Activated T-cell treated with anti-CD3 and anti-CD28 coated beads, Interleukin-2, amount 50 U/mL, for 72 hours (primary cell): ENCODE data around the gene PARP12. TPM values are rescaled to one million over a fixed set of nuclear protein-coding genes. Genes with fewer than 3 reads are reported as not detected.

Source experiments
- ATAC-seq, 2 donors: fragments of 150-1000 bp; cut with Tn5 transposase; replicated peaks in 1 of 2; 2 replicates each; pipeline ENCODE4 v1.10.0; 2021; ENCODE audit warnings: moderate library complexity in 2 of 2, mild to moderate bottlenecking in 1 of 2
- DNase-seq, 2 donors: peaks; one replicate each; pipeline ENCODE4 v3.0.0; 2021 to 2022; ENCODE audit warnings: mixed read lengths in 1 of 2
- H3K27ac Mint-ChIP-seq: one replicate; pipeline ENCODE4 v1.8.0; 2022; ENCODE audit warnings: mild to moderate bottlenecking, moderate library complexity, mixed read lengths
- H3K27me3 Mint-ChIP-seq: one replicate; pipeline ENCODE4 v1.8.0; 2022; ENCODE audit warnings: low read depth, mixed read lengths
- H3K36me3 Mint-ChIP-seq, 2 donors: one replicate each; pipeline ENCODE4 v1.8.0; 2022; ENCODE audit warnings: mixed read lengths in 2 of 2, mild to moderate bottlenecking in 1 of 2; ENCODE audit not compliant: insufficient read depth in 2 of 2
- H3K4me1 Mint-ChIP-seq: one replicate; pipeline ENCODE4 v1.8.0; 2022; ENCODE audit warnings: low read depth, mixed read lengths
- H3K4me3 Mint-ChIP-seq, 2 donors: one replicate each; pipeline ENCODE4 v1.8.0; 2022; ENCODE audit warnings: mild to moderate bottlenecking in 2 of 2, mixed read lengths in 2 of 2, moderate library complexity in 2 of 2
- H3K9me3 Mint-ChIP-seq, 2 donors: one replicate each; pipeline ENCODE4 v1.8.0; 2022; ENCODE audit warnings: mixed read lengths in 2 of 2
- total RNA-seq, 2 donors: library from RNA; stranded (reverse); gene quantifications; one replicate each; pipeline ENCODE4 v1.2.3, GENCODE V29; 2022

The PARP12 gene
- total RNA-seq, 2 donors from 2014 or later, result 49.9 to 71.5 TPM

DNA sequence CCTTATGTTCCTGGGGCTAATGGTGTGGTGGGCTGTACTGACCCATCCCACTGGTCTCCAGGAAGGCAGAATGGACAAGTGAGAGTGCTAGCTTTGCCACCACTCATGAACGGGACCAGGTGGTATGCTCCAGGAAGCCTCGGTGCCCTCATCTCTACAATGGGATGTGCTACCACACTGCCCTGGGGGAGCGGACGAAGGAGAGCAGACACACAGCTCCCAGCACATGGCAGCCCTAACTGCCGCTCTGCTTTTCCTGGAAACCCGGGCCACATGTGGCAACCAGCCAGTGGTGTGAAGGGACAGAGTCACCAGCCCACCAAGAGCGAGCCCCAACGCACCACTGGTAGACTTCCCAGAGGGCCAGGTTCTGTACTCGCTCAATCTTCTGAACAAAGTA lies 35.8 kb downstream of the PARP12 start:
- no peak overlapping the region for H3K27ac Mint-ChIP-seq
- H3K36me3 Mint-ChIP-seq, result peaks cover 2 to 7% of the 10 kb centered on the region in 2 donors
- H3K4me3 Mint-ChIP-seq, result no peak overlapping the region
- no peaks in the 10 kb centered on the region for H3K9me3 Mint-ChIP-seq
- H3K4me1 Mint-ChIP-seq, result no peaks in the 10 kb centered on the region
- no peaks in the 10 kb centered on the region for H3K27me3 Mint-ChIP-seq
- ATAC-seq (no peak), DNase-seq (no peak)

DNA sequence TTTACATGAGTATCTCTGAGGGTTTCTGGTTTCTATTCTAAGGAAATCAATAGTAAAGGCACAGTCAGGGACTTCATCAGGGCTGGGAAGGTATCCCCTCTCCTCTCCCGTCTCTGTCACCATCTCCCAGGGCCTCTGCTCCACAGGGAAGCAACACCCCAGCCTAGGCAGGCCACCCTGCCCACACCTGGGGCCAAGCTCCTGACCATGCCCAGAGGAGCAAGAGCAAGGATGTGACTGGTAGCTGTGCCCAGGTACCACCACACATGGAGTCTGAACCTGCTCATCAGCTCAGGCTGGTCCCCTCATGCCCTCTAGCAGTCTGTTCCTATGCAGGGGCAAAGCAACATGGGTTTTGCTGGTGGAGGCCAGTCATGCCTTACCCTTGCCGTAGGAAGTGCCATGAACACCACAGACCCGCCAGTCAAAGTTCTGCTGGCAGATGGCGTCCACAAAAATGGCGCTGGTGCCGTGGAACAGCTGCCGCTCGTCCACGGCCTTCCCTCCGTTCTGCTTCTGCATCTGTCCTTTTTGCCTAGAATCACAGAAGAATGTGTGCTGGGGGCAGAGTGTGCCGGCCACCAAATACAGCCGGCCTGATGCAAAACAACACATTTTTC lies 36.8 kb downstream of the PARP12 start:
- Mint-ChIP-seq H3K36me3 (peaks cover 2 to 7% of the 10 kb centered on the region in 2 donors), H3K27me3 (no peaks in the 10 kb centered on the region), H3K9me3 (no peaks in the 10 kb centered on the region), H3K4me3 (no peak overlapping the region), H3K27ac (no peak overlapping the region), H3K4me1 (no peaks in the 10 kb centered on the region)
- no peak for DNase-seq
- ATAC-seq, result no peak

DNA sequence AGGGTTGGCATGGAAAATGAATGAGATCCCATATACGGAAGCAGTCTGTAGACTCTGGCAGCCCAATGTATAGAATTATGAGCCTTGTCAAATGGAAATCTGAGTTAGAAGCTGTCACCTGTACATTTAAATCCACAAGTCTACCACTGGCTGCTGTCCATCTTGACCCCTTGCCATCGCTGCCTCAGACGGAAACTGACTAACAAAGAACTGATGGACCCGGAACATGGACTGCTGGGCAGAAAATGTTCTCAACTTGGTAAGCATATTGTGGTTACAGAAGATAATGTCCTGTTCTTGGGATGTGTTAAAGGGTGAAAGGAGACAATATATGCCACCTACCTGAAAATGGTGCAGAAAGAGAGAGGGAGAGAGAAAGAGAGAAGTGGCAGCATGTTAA lies 37.5 kb downstream of the PARP12 start:
- Mint-ChIP-seq H3K27me3 (no peaks in the 10 kb centered on the region), H3K36me3 (peaks cover 2 to 7% of the 10 kb centered on the region in 2 donors), H3K27ac (no peak overlapping the region), H3K4me3 (no peak overlapping the region), H3K4me1 (no peaks in the 10 kb centered on the region), H3K9me3 (no peaks in the 10 kb centered on the region)
- DNase-seq (no peak), ATAC-seq (no peak)

DNA sequence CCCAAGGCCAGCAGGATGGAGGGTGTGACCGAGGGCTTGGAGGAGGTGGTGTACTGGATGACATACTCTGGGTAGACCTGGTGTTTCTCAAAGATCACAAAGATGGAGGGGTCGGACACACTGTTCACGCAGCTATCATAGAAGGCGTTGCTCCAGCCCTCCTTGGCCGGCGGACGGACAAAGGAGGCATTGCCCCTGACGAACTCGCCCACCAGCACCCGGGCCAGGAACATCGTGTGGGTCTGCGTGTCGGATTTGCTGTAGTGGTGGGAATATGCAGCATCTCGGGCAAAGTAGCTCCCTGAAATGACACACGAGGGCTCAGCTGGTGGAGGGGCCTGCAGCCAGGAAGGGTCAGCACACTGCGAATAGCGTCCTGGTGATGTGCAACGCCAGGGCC lies 38.2 kb downstream of the PARP12 start:
- DNase-seq (no peak), ATAC-seq (no peak)
- Mint-ChIP-seq H3K27ac (no peak overlapping the region), H3K4me3 (no peak overlapping the region), H3K36me3 (peaks cover 2 to 7% of the 10 kb centered on the region in 2 donors), H3K9me3 (no peaks in the 10 kb centered on the region), H3K4me1 (no peaks in the 10 kb centered on the region), H3K27me3 (no peaks in the 10 kb centered on the region)

DNA sequence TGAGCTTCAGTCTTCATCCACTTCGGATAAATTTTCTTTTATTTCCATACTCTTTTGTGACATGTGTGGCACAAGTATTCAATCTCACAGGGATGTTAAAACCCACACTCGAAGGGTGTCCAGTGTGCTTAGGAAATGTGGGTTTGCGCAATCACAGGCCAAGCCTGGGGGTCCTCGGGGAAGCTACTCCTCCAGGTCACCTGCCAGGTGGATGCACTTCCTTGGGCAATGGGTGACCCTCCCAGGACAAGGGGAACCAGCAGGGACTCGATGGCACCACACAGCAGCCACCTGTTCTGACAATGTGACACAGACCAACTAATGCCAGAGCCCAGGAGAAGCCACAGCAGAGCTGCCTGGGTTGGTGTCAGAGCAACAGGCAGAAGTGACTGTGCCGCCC lies 39.0 kb downstream of the PARP12 start:
- peaks cover 2 to 7% of the 10 kb centered on the region in 2 donors for H3K36me3 Mint-ChIP-seq
- H3K27ac Mint-ChIP-seq, result peak overlapping the region; percentile 30
- H3K9me3 Mint-ChIP-seq, result no peaks in the 10 kb centered on the region
- H3K27me3 Mint-ChIP-seq, result no peaks in the 10 kb centered on the region
- H3K4me3 Mint-ChIP-seq, result no peak overlapping the region
- DNase-seq (no peak), ATAC-seq (no peak)
- H3K4me1 Mint-ChIP-seq, result no peaks in the 10 kb centered on the region

DNA sequence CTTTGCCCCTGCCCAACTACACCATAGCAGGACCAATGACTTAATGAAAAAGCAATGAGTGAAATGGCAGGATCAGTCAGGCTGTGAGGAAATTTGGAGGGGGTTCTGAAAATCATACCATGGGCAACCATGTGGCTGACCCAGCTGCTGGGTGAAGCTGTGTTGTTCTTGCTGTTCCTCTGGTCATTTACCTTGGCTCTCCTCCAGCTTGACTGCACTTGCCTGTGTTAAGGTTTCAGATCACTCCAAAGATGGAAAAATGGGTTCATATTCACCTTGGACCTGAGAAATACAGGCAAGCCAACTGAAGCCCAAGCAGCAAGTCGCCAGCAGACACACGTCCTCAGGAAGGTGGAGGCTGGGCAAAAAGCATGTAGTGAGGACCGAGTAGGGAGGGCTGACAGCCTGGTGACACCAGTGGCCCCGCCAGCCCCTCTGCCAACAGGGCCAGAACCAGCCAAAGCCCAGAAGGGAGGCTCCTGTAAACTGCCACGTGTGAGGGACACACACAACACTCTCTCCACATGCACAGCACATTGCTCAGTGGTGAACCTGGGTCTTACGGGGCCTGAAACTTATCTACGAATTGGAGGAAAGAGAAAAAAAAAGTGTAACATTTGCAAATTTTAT lies 40.1 kb downstream of the PARP12 start:
- Mint-ChIP-seq H3K9me3 (no peaks in the 10 kb centered on the region), H3K27me3 (no peaks in the 10 kb centered on the region), H3K27ac (no peak overlapping the region), H3K4me1 (no peaks in the 10 kb centered on the region), H3K4me3 (no peak overlapping the region), H3K36me3 (peaks cover 2 to 7% of the 10 kb centered on the region in 2 donors)
- DNase-seq (no peak), ATAC-seq (no peak)

DNA sequence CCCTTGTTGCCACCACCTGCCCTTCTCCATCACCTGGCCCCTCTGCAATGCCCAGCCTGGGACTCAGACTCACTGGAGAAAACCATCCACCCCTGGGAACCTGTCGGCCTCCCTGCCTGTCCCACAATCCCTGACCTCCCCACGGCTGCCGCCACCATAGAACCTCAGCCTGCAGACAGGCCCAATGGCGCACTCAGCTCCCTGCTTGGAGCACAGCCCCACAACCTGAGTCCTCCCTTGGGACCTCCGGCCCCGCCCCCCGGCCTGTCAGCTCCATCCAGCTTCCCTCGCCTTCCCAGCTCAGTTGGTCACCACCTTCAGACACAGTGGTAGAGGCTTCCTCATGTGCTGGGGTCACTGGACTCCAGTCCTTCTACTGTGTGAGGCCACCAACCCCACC lies 41.1 kb downstream of the PARP12 start:
- Mint-ChIP-seq H3K9me3 (no peaks in the 10 kb centered on the region), H3K4me1 (no peaks in the 10 kb centered on the region), H3K27ac (no peak overlapping the region), H3K36me3 (peaks cover 2 to 7% of the 10 kb centered on the region in 2 donors), H3K27me3 (no peaks in the 10 kb centered on the region), H3K4me3 (no peak overlapping the region)
- ATAC-seq (no peak), DNase-seq (no peak)

DNA sequence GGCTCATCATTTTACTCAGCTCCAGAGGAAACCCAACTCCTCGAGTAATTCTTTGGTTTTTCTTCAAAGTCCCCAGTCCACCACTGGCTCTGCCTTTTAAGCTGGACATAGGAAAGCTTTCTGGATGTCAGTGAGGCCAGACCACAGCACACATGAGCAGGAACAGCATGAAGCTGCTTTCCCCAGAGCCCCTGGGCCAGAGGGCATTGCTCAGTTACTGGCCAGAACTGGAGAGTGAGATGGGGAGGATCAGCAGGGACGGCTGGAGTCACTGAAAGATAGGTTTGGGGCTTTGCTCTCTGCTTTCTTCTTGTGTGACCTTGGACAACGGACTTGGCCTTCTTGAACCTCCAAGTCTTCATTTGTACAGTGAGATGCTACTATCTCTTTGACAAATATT lies 43.1 kb downstream of the PARP12 start:
- no peak overlapping the region for H3K4me3 Mint-ChIP-seq
- no peaks in the 10 kb centered on the region for H3K9me3 Mint-ChIP-seq
- H3K4me1 Mint-ChIP-seq, result no peaks in the 10 kb centered on the region
- peaks cover 0 to 4% of the 10 kb centered on the region in 2 donors for H3K36me3 Mint-ChIP-seq
- ATAC-seq, result no peak
- H3K27ac Mint-ChIP-seq, result no peak overlapping the region
- H3K27me3 Mint-ChIP-seq, result no peaks in the 10 kb centered on the region
- DNase-seq, result no peak

DNA sequence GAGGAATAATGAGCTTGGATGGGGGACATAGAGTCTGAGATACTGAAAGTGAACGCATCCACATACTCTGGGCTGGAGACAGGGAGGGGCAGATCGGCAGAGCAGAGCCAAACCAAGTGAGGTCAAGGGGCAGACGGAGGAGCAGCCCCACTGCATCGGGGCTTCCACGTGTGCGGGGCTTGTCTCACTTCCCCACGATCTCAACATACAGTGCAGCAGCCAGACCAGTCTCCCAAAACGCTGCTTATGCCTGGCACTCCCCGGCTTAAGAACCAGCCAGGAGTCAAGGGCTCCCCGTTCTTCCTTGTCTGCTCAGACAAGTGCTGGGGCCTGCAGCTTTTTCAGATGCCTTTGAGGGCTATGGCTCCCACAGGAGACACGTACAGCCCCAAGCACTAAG lies 43.6 kb downstream of the PARP12 start:
- DNase-seq (no peak), ATAC-seq (no peak)
- H3K27ac Mint-ChIP-seq, result no peak overlapping the region
- no peak overlapping the region for H3K4me3 Mint-ChIP-seq
- no peaks in the 10 kb centered on the region for H3K4me1 Mint-ChIP-seq
- H3K27me3 Mint-ChIP-seq, result no peaks in the 10 kb centered on the region
- peaks cover 0 to under 1% of the 10 kb centered on the region in 2 donors for H3K36me3 Mint-ChIP-seq
- H3K9me3 Mint-ChIP-seq, result no peaks in the 10 kb centered on the region

DNA sequence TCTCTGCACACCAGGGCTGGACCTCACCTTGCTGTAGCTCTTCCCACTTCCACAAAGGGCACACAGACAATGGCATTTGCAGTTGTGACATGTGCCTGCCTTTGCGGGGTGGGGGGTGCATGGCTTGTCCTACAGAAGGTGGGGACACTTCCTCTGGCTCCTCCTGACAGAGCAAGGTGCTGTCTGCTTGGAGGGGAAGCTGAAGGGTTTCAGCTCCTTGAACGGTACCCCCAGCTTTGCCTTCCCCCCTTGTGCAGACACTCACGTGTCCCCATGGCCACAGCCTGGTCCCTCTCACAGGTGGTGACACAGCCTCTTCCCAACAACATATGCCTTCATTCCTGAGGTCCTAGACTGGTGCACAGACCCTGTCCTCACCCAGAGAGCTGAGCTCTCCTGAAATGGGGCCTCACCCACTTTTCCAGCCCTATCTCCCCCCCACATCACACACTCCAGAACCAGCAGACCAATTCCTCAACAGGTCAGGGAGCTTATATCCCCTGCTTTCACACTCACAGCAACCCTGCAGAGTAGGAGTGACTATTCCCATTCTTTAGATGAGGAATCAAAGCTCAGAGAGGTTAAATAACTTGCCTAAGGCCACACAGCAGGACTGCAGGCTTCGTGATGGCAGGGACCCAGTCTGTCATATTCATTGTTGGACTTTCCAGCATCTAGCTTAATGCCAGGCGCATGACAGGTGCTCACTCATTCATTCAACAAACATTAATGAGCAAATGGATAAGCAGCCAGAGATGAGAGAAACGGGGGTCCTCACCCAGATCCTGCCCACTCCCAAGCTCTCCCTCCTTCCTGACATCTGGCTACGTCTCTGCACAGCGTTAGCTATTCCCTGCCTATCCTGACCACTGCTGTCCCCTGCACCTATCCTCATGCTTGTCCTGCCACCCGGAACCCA lies 44.4 kb downstream of the PARP12 start:
- Mint-ChIP-seq H3K9me3 (no peaks in the 10 kb centered on the region), H3K27ac (no peak overlapping the region), H3K4me3 (no peak overlapping the region), H3K4me1 (no peaks in the 10 kb centered on the region), H3K36me3 (no peaks in the 10 kb centered on the region), H3K27me3 (no peaks in the 10 kb centered on the region)
- ATAC-seq (no peak), DNase-seq (no peak)

DNA sequence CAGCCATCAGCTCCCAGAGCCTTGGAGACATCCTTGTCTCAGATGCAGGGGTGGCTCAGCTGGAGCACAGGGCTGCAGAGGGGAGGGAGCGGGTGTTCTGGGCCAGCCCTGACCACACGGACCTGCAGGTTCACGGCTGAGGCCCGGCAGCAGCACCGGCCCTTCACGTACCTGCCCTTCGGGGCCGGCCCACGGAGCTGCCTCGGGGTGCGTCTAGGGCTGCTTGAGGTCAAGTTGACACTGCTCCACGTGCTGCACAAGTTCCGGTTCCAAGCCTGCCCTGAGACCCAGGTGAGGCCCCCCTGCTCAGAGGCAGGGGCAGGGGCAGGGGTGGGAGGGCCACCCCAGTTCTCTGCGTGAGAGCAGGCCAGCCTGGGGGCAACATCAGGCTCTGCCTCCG lies 45.2 kb downstream of the PARP12 start:
- ATAC-seq (no peak), DNase-seq (no peak)
- no peak overlapping the region for H3K4me3 Mint-ChIP-seq
- no peaks in the 10 kb centered on the region for H3K27me3 Mint-ChIP-seq
- no peaks in the 10 kb centered on the region for H3K36me3 Mint-ChIP-seq
- no peaks in the 10 kb centered on the region for H3K9me3 Mint-ChIP-seq
- no peaks in the 10 kb centered on the region for H3K4me1 Mint-ChIP-seq
- H3K27ac Mint-ChIP-seq, result no peak overlapping the region

DNA sequence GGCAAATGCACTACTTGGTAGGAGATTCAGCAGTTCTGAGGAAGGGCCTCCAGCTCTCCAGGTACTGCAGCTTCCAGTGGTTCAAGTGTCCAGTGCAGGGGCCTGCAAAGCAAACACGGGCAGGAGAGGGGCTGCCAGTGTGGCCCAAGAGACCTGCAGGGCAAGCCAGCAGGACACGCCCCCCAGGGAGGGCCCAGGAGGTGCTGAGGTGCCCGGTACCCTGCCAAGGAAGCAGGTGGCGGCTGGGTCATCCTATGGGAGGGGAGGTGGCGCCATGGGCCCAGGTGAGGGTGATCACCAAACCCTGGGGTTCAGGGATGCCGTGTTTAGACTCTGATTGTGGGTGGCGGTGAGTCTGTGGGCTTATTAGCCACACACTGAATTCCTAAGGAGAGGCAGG lies 45.7 kb downstream of the PARP12 start:
- no peaks in the 10 kb centered on the region for H3K9me3 Mint-ChIP-seq
- no peaks in the 10 kb centered on the region for H3K36me3 Mint-ChIP-seq
- no peaks in the 10 kb centered on the region for H3K27me3 Mint-ChIP-seq
- no peak overlapping the region for H3K27ac Mint-ChIP-seq
- ATAC-seq, result no peak
- no peak for DNase-seq
- H3K4me1 Mint-ChIP-seq, result no peaks in the 10 kb centered on the region
- no peak overlapping the region for H3K4me3 Mint-ChIP-seq

DNA sequence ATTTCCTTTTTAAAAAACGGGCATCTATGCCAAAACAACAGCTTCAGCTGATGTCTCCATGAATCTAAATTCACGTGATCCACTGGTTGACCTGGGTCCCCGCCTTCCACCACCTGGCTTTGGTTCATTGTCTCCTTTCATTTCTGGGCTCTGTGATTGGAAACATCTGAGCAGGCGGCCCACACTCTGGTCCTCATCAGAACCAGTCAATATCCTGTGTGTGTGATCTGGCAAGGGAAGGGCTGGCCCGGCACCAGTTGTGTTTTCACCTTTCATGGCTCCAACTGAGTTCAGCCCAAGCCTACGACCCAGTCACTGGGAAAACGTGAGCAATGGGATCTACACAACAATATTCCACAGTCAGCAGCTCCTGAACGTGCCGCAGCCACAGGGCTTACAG lies 46.2 kb downstream of the PARP12 start:
- H3K27me3 Mint-ChIP-seq, result no peaks in the 10 kb centered on the region
- H3K4me3 Mint-ChIP-seq, result no peak overlapping the region
- no peak overlapping the region for H3K27ac Mint-ChIP-seq
- no peaks in the 10 kb centered on the region for H3K9me3 Mint-ChIP-seq
- no peaks in the 10 kb centered on the region for H3K36me3 Mint-ChIP-seq
- DNase-seq (no peak), ATAC-seq (no peak)
- no peaks in the 10 kb centered on the region for H3K4me1 Mint-ChIP-seq
